Upper lobe of left lung (tissue), 6 donors: Measurements from ENCODE around the gene CBFA2T3. TPM values are rescaled to one million over a fixed set of nuclear protein-coding genes. Genes with fewer than 3 reads are reported as not detected.

Experiments
- ATAC-seq, 2 donors: fragments of 200-7000 bp; cut with Tn5 transposase; one replicate each; pipeline ENCODE4 v1.9.1; 2022; ENCODE audit warnings: mild to moderate bottlenecking in 2 of 2, moderate library complexity in 2 of 2; ENCODE audit not compliant: low FRiP score in 2 of 2
- DNase-seq, 2 donors: peaks; one replicate each; pipeline ENCODE4 v3.0.0-alpha.2; 2019 to 2020
- H3K27ac ChIP-seq, 4 donors: fragments of 200-600 bp; sonication (generic); one replicate each; pipeline ENCODE4 v1.5.1; 2016 to 2019
- H3K27me3 ChIP-seq, 4 donors: fragments of 200-600 bp; sonication (generic); one replicate each; pipeline ENCODE4 v1.5.1; 2017 to 2019
- H3K36me3 ChIP-seq, 4 donors: fragments of 200-600 bp; sonication (generic); one replicate each; pipeline ENCODE4 v1.5.1; 2016 to 2019
- H3K4me1 ChIP-seq, 4 donors: fragments of 200-600 bp; sonication (generic); one replicate each; pipeline ENCODE4 v1.5.1; 2018 to 2019
- H3K4me3 ChIP-seq, 4 donors: fragments of 200-600 bp; sonication (generic); one replicate each; pipeline ENCODE4 v1.5.1; 2017 to 2019; ENCODE audit warnings: mild to moderate bottlenecking in 2 of 4, moderate library complexity in 1 of 4
- H3K9me3 ChIP-seq, 4 donors: fragments of 200-600 bp; sonication (generic); one replicate each; pipeline ENCODE4 v1.5.1; 2018 to 2019
- EP300 ChIP-seq, 4 donors: sonication (generic); formaldehyde crosslinking; IDR thresholded peaks; one replicate each; pipeline ENCODE4 v1.5.1; 2017; ENCODE audit warnings: antibody characterized with exemption in 4 of 4, control low read depth in 2 of 4
- POLR2A ChIP-seq, 4 donors: fragments of 450-650 bp; IDR thresholded peaks; one replicate each; pipeline ENCODE4 v1.5.1; 2016 to 2017; ENCODE audit warnings: antibody characterized with exemption in 4 of 4, mild to moderate bottlenecking in 2 of 4
- POLR2AphosphoS5 ChIP-seq, 2 donors: sonication (generic); formaldehyde crosslinking; IDR thresholded peaks; one replicate each; pipeline ENCODE4 v1.5.1; 2017; ENCODE audit warnings: antibody characterized with exemption in 2 of 2
- WGBS, 2 donors: methylation state at CpG; one replicate each; pipeline ENCODE4 v1.1.5; 2017 to 2018; 5-methylcytosine and 5-hydroxymethylcytosine counted together
- total RNA-seq, 6 donors: library from RNA; depleted of rRNA in 4 of 6; stranded (reverse); fragments of >200 nt in 4 of 6; gene quantifications; one replicate each; pipeline versions ENCODE4 v1.1.0 to v1.2.1, GENCODE V29; 2016 to 2021
- TF ChIP-seq, protein P1 (sequence below), 6 experiments: fragments of 450-650 bp in 4 of 6; fragments of 200-600 bp in 2 of 6; sonication (generic) in 2 of 6; IDR thresholded peaks; one replicate each; pipeline ENCODE4 v1.5.1; 2016 to 2019; ENCODE audit warnings: antibody characterized with exemption in 6 of 6
- donor health status: DM: no; HTN: no; CAD: no; lungs with moderate emphysema.
- donor health status: DM: no; HTN: yes; CAD: no; lungs with severe emphysema.

CBFA2T3 gene
- total RNA-seq, 6 donors from 2014 or later, result 2.7 to 33.5 (median 15.2) TPM

DNA sequence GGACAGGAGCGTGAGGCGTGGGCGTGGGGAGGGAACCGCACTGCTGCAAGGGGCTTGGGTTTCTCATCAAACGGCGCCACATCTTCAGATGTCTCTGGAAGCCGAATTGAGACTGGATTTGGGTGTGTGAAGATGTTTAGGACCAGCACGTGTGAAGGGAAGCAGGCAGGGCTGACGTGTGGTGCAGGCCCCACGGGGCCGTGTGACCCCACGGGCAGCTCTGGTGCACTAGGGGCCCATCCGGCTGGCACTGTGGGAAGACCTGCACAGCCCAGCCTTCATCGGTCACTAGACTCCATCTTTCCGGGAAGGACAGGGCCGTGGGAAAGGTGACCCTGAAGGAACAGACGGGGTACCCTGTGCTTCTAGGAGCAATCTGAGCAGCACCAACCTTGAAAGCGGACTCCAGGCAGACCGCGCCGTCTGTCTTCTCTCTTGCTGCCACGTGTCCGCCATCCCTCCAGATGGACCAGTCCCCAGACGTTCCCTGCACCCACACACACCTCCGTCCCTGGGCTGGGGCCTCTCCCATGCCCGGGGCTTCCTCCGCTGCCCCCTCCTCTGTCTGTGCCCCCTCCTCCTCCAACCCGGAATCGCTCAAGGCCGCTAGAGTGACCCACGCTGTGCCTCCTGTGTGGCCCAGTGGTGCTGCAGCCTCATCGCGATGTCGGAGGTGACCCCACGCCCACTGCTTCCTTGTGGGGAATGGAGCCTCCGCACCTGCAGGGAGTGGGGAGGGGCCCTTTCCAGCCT, 23.4 kb upstream of the CBFA2T3 start:
- Histone ChIP-seq H3K36me3 (no peaks in the 10 kb centered on the region), H3K9me3 (peaks cover 8 to 34% (median 16%) of the 10 kb centered on the region in 4 donors), H3K4me1 (peaks cover 0 to 16% (median 5%) of the 10 kb centered on the region in 4 donors), H3K4me3 (no peak overlapping the region), H3K27ac (no peak overlapping the region), H3K27me3 (peaks cover 0 to 7% (median 3%) of the 10 kb centered on the region in 4 donors)
- DNase-seq (peak in 1 of 2 donors; percentile 69), ATAC-seq (peak in 1 of 2 donors; percentile 5)
- no peak for TF ChIP-seq EP300 (IDR thresholded peaks at IDR 0.05)
- 81 to 84% methylated on average over 30 to 36 of the region's 36 CpGs for WGBS, 2 donors

GRCh38 chr16:88999457-89000206, 22.6 kb upstream of the CBFA2T3 start:
- Histone ChIP-seq H3K4me1 (peaks cover 0 to 16% (median 5%) of the 10 kb centered on the region in 4 donors), H3K9me3 (peaks cover 8 to 34% (median 16%) of the 10 kb centered on the region in 4 donors), H3K27ac (no peak overlapping the region), H3K27me3 (peaks cover 0 to 7% (median 3%) of the 10 kb centered on the region in 4 donors), H3K36me3 (no peaks in the 10 kb centered on the region), H3K4me3 (no peak overlapping the region)
- DNase-seq, result no peak
- no peak for ATAC-seq
- WGBS, 2 donors, result 27 to 45% methylated on average over 21 to 26 of the region's 39 CpGs
- TF ChIP-seq EP300 (IDR thresholded peaks at IDR 0.05), result no peak
- TF ChIP-seq, protein P1, sequence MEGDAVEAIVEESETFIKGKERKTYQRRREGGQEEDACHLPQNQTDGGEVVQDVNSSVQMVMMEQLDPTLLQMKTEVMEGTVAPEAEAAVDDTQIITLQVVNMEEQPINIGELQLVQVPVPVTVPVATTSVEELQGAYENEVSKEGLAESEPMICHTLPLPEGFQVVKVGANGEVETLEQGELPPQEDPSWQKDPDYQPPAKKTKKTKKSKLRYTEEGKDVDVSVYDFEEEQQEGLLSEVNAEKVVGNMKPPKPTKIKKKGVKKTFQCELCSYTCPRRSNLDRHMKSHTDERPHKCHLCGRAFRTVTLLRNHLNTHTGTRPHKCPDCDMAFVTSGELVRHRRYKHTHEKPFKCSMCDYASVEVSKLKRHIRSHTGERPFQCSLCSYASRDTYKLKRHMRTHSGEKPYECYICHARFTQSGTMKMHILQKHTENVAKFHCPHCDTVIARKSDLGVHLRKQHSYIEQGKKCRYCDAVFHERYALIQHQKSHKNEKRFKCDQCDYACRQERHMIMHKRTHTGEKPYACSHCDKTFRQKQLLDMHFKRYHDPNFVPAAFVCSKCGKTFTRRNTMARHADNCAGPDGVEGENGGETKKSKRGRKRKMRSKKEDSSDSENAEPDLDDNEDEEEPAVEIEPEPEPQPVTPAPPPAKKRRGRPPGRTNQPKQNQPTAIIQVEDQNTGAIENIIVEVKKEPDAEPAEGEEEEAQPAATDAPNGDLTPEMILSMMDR (IDR thresholded peaks at IDR 0.05), result no peak
- TF ChIP-seq POLR2AphosphoS5 (IDR thresholded peaks at IDR 0.05), result no peak
- TF ChIP-seq POLR2A (IDR thresholded peaks at IDR 0.05), result no peak

DNA sequence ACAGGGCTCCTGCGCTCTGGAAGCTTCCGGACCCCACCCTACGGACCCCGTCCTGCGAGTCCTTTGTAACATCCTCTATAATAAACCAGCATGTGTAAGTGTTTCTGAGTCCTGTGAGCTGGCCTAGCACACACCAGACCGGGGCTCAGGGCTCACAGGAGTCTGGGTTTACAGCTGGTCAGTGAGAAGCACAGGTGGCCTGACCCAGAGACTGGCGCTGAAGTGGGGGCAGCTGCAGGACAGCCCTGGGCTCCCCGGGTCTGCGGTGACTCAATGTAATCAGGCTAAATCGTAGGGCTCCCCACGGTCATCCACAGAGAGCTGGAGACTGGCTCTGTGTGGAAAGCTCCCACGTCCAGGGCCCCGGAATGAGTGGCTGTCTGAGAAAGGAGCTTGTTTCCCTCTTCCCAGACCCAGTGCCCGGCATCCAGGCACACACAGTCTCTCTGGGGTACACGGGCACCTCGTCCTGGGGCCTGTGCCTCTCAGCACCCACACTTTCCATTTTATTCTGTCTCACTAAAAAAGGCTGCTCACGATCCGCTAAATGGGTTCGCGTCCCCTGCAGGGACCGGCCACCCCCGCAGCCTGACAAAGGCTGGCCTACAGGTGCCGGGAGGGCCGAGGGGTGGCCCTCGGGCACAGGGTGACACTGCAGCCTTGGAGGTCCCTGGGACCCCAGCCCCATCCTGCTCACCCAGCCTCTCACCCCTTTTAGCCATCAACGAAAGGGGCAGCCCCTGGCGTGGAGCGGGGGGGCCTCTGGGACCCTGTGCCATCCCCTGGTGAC, 18.9 kb upstream of the CBFA2T3 start:
- 87% methylated on average over 17 to 22 of the region's 28 CpGs for WGBS, 2 donors
- H3K27ac ChIP-seq, result no peak overlapping the region
- no peak for TF ChIP-seq EP300 (IDR thresholded peaks at IDR 0.05)
- TF ChIP-seq POLR2AphosphoS5 (IDR thresholded peaks at IDR 0.05), result no peak
- TF ChIP-seq, protein P1 (IDR thresholded peaks at IDR 0.05), result no peak
- TF ChIP-seq POLR2A (IDR thresholded peaks at IDR 0.05), result no peak
- H3K4me3 ChIP-seq, result no peak overlapping the region
- peaks cover 0 to 16% (median 6%) of the 10 kb centered on the region in 4 donors for H3K4me1 ChIP-seq
- ATAC-seq, result no peak
- peak in 1 of 2 donors; percentile 63 for DNase-seq
- H3K27me3 ChIP-seq, result peaks cover 0 to 7% (median 3%) of the 10 kb centered on the region in 4 donors
- no peaks in the 10 kb centered on the region for H3K36me3 ChIP-seq
- H3K9me3 ChIP-seq, result peaks cover 2 to 27% (median 14%) of the 10 kb centered on the region in 4 donors

GRCh38 chr16:88995194-88995593, 18.2 kb upstream of the CBFA2T3 start:
- Histone ChIP-seq H3K27me3 (peaks cover 0 to 7% (median 3%) of the 10 kb centered on the region in 4 donors), H3K9me3 (peaks cover 0 to 21% (median 14%) of the 10 kb centered on the region in 4 donors), H3K36me3 (no peaks in the 10 kb centered on the region), H3K4me1 (peaks cover 0 to 16% (median 6%) of the 10 kb centered on the region in 4 donors), H3K4me3 (no peak overlapping the region), H3K27ac (no peak overlapping the region)
- 58 to 69% methylated on average over 14 to 16 of the region's 16 CpGs for WGBS, 2 donors
- TF ChIP-seq POLR2A (IDR thresholded peaks at IDR 0.05) (no peak), POLR2AphosphoS5 (IDR thresholded peaks at IDR 0.05) (no peak), EP300 (IDR thresholded peaks at IDR 0.05) (no peak)
- TF ChIP-seq, protein P1 (IDR thresholded peaks at IDR 0.05), result no peak
- DNase-seq (no peak), ATAC-seq (no peak)
